Aorta (tissue), 5 donors: Measurements from ENCODE around the gene IQSEC1. TPM values are rescaled to one million over a fixed set of nuclear protein-coding genes. Genes with fewer than 3 reads are reported as not detected.

Experiments
- ATAC-seq: fragments of 200-7000 bp; cut with Tn5 transposase; one replicate; pipeline ENCODE4 v1.9.1; 2022; ENCODE audit warnings: moderate library complexity; ENCODE audit not compliant: low FRiP score
- DNase-seq, 2 donors: peaks; one replicate each; pipeline ENCODE4 v3.0.0-alpha.2; 2020
- H3K27ac ChIP-seq, 2 donors: one replicate each; pipeline ENCODE4 v1.5.1; 2013; ENCODE audit warnings: low read length in 2 of 2, mild to moderate bottlenecking in 2 of 2, moderate library complexity in 2 of 2, control low read depth in 1 of 2, inconsistent platforms in 1 of 2, low read depth in 1 of 2
- H3K27me3 ChIP-seq, 2 donors: one replicate each; pipeline ENCODE4 v1.6.1; 2013; ENCODE audit warnings: control low read depth in 1 of 2, low read length in 1 of 2, mild to moderate bottlenecking in 1 of 2, moderate library complexity in 1 of 2; ENCODE audit not compliant: insufficient read depth in 2 of 2, control insufficient read depth in 1 of 2
- H3K36me3 ChIP-seq, 2 donors: one replicate each; pipeline ENCODE4 v1.6.1; 2013; ENCODE audit warnings: control low read depth in 1 of 2, low read length in 1 of 2, mild to moderate bottlenecking in 1 of 2; ENCODE audit not compliant: insufficient read depth in 2 of 2, control insufficient read depth in 1 of 2
- H3K4me1 ChIP-seq, 2 donors: one replicate each; pipeline ENCODE4 v1.6.1; 2013; ENCODE audit warnings: low read length in 2 of 2, control low read depth in 1 of 2, mild to moderate bottlenecking in 1 of 2, moderate library complexity in 1 of 2; ENCODE audit not compliant: insufficient read depth in 2 of 2, control insufficient read depth in 1 of 2
- H3K4me3 ChIP-seq, 2 donors: one replicate each; pipeline ENCODE4 v1.5.1; 2013; ENCODE audit warnings: low read length in 2 of 2, control low read depth in 1 of 2, mild to moderate bottlenecking in 1 of 2
- H3K9me3 ChIP-seq: one replicate; pipeline ENCODE4 v1.6.1; 2013; ENCODE audit warnings: mild to moderate bottlenecking, low read length; ENCODE audit not compliant: control insufficient read depth
- WGBS, 2 donors: extraction: QIAGEN DNeasy Blood & Tissue Kit; methylation state at CpG; one replicate each; pipeline ENCODE4 v1.1.7; 2013; 5-methylcytosine and 5-hydroxymethylcytosine counted together
- intact Hi-C, 2 donors: fragments of 100-400 bp; cut with DNase I; formaldehyde crosslinking; loops; one replicate each; pipeline versions ENCODE4 v1.14.2 to v1.15.0; 2022
- long read RNA-seq, 2 donors: library from polyadenylated mRNA; unstranded; transcript quantifications; one replicate each; pipeline ENCODE4 v2.0.0, GENCODE V29; 2020 to 2021
- polyA plus RNA-seq, 2 donors: library from polyadenylated mRNA; stranded (reverse); fragments of 200-250 nt; gene quantifications; one replicate each; pipeline ENCODE4 v1.2.3, GENCODE V29; 2013
- total RNA-seq, 2 donors: library from RNA; stranded (reverse); fragmentation: NEBNext Ultra II Directional; extraction: Animal tissue kit (Norgen Biotek cat#: 25700); gene quantifications; one replicate each; pipeline ENCODE4 v1.2.1, GENCODE V29; 2021
- donor health status: healthy with polysubstance abuse.
- donor health status: Bipolar disorder and iron deficiency.
- donor health status: DM: no; HTN: no; CAD: no.
- donor health status: DM: no; HTN: no; CAD: no.
- donor health status: DM: yes; HTN: yes; CAD: no.

IQSEC1 gene
- 10 to 100 TPM; 76.1 to 84.7 TPM for total RNA-seq
- polyA plus RNA-seq: 10 to 100 TPM; 12.6 to 23.7 TPM
- long read RNA-seq, donor 1, partial matches to known transcripts: 319 of 341 reads
- long read RNA-seq, donor 1, other reads (novel, unspliced or antisense): 22 of 341 reads
- long read RNA-seq, donor 2, partial matches to known transcripts: 68 of 76 reads
- long read RNA-seq, donor 2, other reads (novel, unspliced or antisense): 8 of 76 reads

- ATAC-seq: peak; percentile 55
- no peak within 1 kb of the TSS for H3K27ac ChIP-seq
- intact Hi-C loops: loop anchor here in 1 of 2 donors (5.0 kb wide), 1 partner anchor 51 kb away; no protein-coding TSS in a partner anchor
Measured at GRCh38 chr3:13073326-13074005, at the start of gene IQSEC1. TSS of gene IQSEC1 (minus strand) at chr3:13073429. CDS start at chr3:13073014, 415 bp downstream.

GRCh38 chr3:13122081-13123012, 49.1 kb upstream of the IQSEC1 start:
- Histone ChIP-seq H3K4me3 (no peak overlapping the region), H3K4me1 (no peaks in the 10 kb centered on the region), H3K27me3 (no peaks in the 10 kb centered on the region), H3K9me3 (no peaks in the 10 kb centered on the region), H3K36me3 (no peaks in the 10 kb centered on the region), H3K27ac (no peak overlapping the region)
- DNase-seq (peak; percentile 24 to 46), ATAC-seq (no peak)
- 59% methylated on average over 20 of the region's 20 CpGs for WGBS, 2 donors
- intact Hi-C loops: no loop called here

More at GRCh38 chr3:13073326-13074005, at the start of gene IQSEC1:
- Histone ChIP-seq H3K36me3 (no peaks in the 10 kb centered on the region), H3K4me3 (no peak within 1 kb of the TSS), H3K27me3 (no peaks in the 10 kb centered on the region), H3K4me1 (no peaks in the 10 kb centered on the region), H3K9me3 (no peaks in the 10 kb centered on the region)
- peak; percentile 81 to 92 for DNase-seq
- 4% methylated on average over 57 to 63 of the region's 63 CpGs for WGBS, 2 donors

DNA sequence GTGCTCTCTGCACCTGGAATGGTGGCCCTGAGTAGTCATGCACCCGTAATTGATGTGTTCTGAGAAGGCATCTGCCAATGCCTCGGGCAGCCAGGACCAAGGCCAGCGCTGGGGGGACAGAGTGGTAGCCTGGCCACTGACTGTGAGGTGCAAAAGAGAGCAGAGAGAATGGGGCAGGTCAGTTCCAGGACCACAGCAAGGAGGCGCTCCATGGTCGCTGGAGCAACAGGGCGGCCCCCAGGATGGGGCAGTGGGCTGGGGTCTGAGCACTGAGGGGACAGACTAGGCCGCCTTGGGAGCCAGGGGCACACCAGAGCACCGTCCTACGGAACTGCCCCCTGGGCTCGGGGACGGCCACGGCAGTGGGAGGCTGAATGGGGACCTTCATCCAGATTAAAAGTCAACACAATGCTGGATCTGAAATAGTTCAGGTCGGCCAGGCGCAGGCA, 48.3 kb upstream of the IQSEC1 start:
- intact Hi-C loops: no loop called here
- 73 to 80% methylated on average over 14 of the region's 14 CpGs for WGBS, 2 donors
- H3K27me3 ChIP-seq: no peaks in the 10 kb centered on the region
- peak; percentile 23 to 73 for DNase-seq
- H3K27ac ChIP-seq: no peak overlapping the region
- no peaks in the 10 kb centered on the region for H3K9me3 ChIP-seq
- H3K4me3 ChIP-seq: no peak overlapping the region
- H3K4me1 ChIP-seq: no peaks in the 10 kb centered on the region
- no peak for ATAC-seq
- H3K36me3 ChIP-seq: no peaks in the 10 kb centered on the region

DNA sequence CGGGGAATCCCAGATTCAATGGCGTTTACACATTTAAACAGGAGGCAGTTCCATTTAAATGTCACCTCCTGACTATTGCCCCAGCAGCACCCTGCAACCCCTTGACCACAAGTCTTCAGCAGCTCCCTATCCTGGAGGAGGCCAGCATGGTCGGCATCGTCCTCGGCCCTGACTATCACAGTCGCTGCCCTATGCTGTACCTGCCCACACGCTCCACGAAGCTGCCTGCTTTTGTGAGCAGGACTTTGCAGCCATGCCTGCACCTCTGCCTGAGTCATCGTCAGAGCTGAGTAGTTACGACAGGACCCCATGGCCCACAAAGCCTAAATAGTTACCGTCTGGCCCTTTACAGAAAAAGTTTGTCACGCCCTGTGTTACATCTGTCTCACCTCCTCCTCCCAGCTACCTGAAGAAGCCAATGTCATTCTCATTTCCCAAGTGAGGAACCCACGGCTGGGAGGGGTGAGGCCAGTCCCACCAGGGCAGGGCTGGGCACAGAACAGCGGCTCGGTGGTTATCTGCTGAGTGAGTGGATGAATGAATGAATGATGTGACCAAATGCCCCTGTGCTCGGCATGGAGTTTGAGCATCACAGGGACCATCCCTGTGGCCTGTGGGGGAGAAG, 47.8 kb upstream of the IQSEC1 start:
- intact Hi-C loops: no loop called here
- DNase-seq: peak in 1 of 2 donors; percentile 59
- Histone ChIP-seq H3K9me3 (no peaks in the 10 kb centered on the region), H3K36me3 (no peaks in the 10 kb centered on the region), H3K4me1 (no peaks in the 10 kb centered on the region), H3K27me3 (no peaks in the 10 kb centered on the region), H3K4me3 (no peak overlapping the region), H3K27ac (no peak overlapping the region)
- WGBS, 2 donors: 87 to 88% methylated on average over 16 of the region's 16 CpGs
- ATAC-seq: no peak

DNA sequence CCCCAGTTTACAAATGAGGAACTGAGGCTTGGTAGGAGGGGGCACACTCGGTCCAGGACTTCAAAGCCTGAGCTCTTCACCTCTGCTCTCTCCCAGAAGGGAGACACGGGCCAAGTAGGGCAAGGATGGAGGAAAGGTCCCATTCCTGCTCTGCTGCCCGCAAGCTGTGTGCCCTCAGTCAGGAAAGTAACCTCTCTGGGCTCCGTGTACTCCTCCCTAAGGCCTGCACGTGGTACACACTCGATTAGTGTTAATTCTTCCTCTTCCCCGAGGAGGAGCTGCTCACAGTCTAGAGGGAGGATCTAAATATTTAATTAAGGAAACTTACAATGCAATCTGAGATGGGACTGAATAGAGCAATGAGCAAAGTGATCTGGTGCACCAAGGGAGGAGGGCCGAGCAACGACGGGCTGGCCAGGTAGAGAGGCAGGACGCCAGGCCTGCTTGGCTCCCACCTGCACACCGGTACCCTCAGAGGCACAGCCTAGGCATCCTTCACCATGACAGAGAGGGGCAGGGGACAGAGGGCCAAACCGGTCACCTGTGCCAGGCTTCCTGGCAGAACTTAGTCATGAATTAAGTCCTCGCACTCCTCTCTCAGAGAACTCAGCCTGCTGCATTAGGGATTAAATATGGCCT, 47.2 kb upstream of the IQSEC1 start:
- Histone ChIP-seq H3K27me3 (no peaks in the 10 kb centered on the region), H3K4me1 (no peaks in the 10 kb centered on the region), H3K36me3 (no peaks in the 10 kb centered on the region), H3K4me3 (no peak overlapping the region), H3K27ac (no peak overlapping the region), H3K9me3 (no peaks in the 10 kb centered on the region)
- no peak for ATAC-seq
- intact Hi-C loops: no loop called here
- 83 to 85% methylated on average over 14 of the region's 14 CpGs for WGBS, 2 donors
- DNase-seq: peak in 1 of 2 donors; percentile 20

GRCh38 chr3:13119471-13120220, 46.4 kb upstream of the IQSEC1 start:
- Histone ChIP-seq H3K27ac (no peak overlapping the region), H3K4me3 (no peak overlapping the region), H3K4me1 (no peaks in the 10 kb centered on the region), H3K36me3 (no peaks in the 10 kb centered on the region), H3K27me3 (no peaks in the 10 kb centered on the region), H3K9me3 (no peaks in the 10 kb centered on the region)
- ATAC-seq (no peak), DNase-seq (peak in 1 of 2 donors; percentile 54)
- WGBS, 2 donors: 65 to 70% methylated on average over 17 of the region's 17 CpGs
- intact Hi-C loops: no loop called here

DNA sequence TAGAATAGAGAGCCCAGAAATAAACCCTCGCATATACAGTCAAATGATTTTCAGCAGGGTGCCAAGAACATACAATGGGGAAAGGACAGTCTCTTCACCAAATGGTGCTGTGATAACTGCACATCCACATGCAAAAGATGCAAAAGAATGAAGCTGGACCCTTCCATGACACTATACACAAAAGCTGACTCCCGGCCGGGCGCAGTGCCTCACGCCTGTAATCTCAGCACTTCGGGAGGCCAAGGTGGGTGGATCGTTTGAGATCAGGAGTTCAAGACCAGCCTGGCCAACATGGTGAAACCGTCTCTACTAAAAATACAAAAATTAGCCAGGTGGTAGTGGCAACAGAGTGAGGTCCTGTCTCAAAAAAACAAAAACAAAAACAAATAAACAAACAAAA, 43.2 kb upstream of the IQSEC1 start:
- H3K9me3 ChIP-seq: no peaks in the 10 kb centered on the region
- H3K4me3 ChIP-seq: no peak overlapping the region
- no peak overlapping the region for H3K27ac ChIP-seq
- intact Hi-C loops: no loop called here
- WGBS, 2 donors: 59 to 76% methylated on average over 8 of the region's 8 CpGs
- DNase-seq: peak in 1 of 2 donors; percentile 28
- no peaks in the 10 kb centered on the region for H3K27me3 ChIP-seq
- no peak for ATAC-seq
- H3K36me3 ChIP-seq: no peaks in the 10 kb centered on the region
- no peaks in the 10 kb centered on the region for H3K4me1 ChIP-seq
